ENCODE results near the gene EP400. TPM values are rescaled to one million over a fixed set of nuclear protein-coding genes. Genes with fewer than 3 reads are reported as not detected.
"Not testable (repeated sequence)": the region's sequence is repeated elsewhere in the genome, so short reads cannot be mapped to it uniquely, and the experiment has no call there.

The EP400 gene
- total RNA-seq, 2 donors from 2014 or later: 10.5 to 15.5 TPM

GRCh38 chr12:132043770-132044467 is 94.2 kb downstream of the EP400 start:
- Histone ChIP-seq H3K9me3 (no peaks in the 10 kb centered on the region), H3K27ac (no peak overlapping the region), H3K27me3 (no peaks in the 10 kb centered on the region), H3K36me3 (peaks cover 54% of the 10 kb centered on the region), H3K4me3 (no peak overlapping the region), H3K4me1 (no peaks in the 10 kb centered on the region)
- TF ChIP-seq CTCF (IDR thresholded peaks at IDR 0.05): no peak
- no peak for DNase-seq (ENCODE audit: low spot score)

- peaks cover 62% of the 10 kb centered on the region for H3K36me3 ChIP-seq
- TF ChIP-seq CTCF (IDR thresholded peaks at IDR 0.05): no peak
- H3K4me1 ChIP-seq: no peaks in the 10 kb centered on the region
- no peaks in the 10 kb centered on the region for H3K9me3 ChIP-seq
- no peak overlapping the region for H3K27ac ChIP-seq
- no peak overlapping the region for H3K4me3 ChIP-seq
- H3K27me3 ChIP-seq: no peaks in the 10 kb centered on the region
- DNase-seq (ENCODE audit: low spot score): no peak
Measured at GRCh38 chr12:132044661-132045412, 95.1 kb downstream of the EP400 start.

GRCh38 chr12:132045751-132046150 is 96.0 kb downstream of the EP400 start:
- Histone ChIP-seq H3K27ac (no peak overlapping the region), H3K36me3 (peaks cover 66% of the 10 kb centered on the region), H3K27me3 (no peaks in the 10 kb centered on the region), H3K4me1 (no peaks in the 10 kb centered on the region), H3K4me3 (no peak overlapping the region), H3K9me3 (no peaks in the 10 kb centered on the region)
- DNase-seq (ENCODE audit: low spot score): no peak
- no peak for TF ChIP-seq CTCF (IDR thresholded peaks at IDR 0.05)

- Histone ChIP-seq H3K27ac (no peak overlapping the region), H3K36me3 (peaks cover 71% of the 10 kb centered on the region), H3K4me1 (no peaks in the 10 kb centered on the region), H3K27me3 (no peaks in the 10 kb centered on the region), H3K9me3 (no peaks in the 10 kb centered on the region), H3K4me3 (no peak overlapping the region)
- no peak for DNase-seq (ENCODE audit: low spot score)
- no peak for TF ChIP-seq CTCF (IDR thresholded peaks at IDR 0.05)
Measured at GRCh38 chr12:132046561-132046960, 96.8 kb downstream of the EP400 start.

- not testable (repeated sequence) for DNase-seq (ENCODE audit: low spot score); H3K4me3 ChIP-seq; H3K4me1 ChIP-seq; H3K9me3 ChIP-seq; H3K27me3 ChIP-seq; H3K27ac ChIP-seq
- H3K36me3 ChIP-seq: peaks cover 79% of the 10 kb centered on the region
Measured at GRCh38 chr12:132047630-132048029, 97.9 kb downstream of the EP400 start.

- TF ChIP-seq CTCF (IDR thresholded peaks at IDR 0.05): no peak
- Histone ChIP-seq H3K27ac (no peak overlapping the region), H3K9me3 (no peaks in the 10 kb centered on the region)
Measured at GRCh38 chr12:132049442-132049841, 99.7 kb downstream of the EP400 start.

More at GRCh38 chr12:132049442-132049841, 99.7 kb downstream of the EP400 start:
- Histone ChIP-seq H3K27me3 (no peaks in the 10 kb centered on the region), H3K4me3 (no peak overlapping the region), H3K4me1 (no peaks in the 10 kb centered on the region), H3K36me3 (peaks cover 88% of the 10 kb centered on the region)
- no peak for DNase-seq (ENCODE audit: low spot score)
